ENCODE data around the gene PPP1R12A.

Gene PPP1R12A

GRCh38 chr12:79837575-79837974, 97.3 kb downstream of the PPP1R12A start:
- no peak for TF ChIP-seq TAF1 (IDR thresholded peaks at IDR 0.05; ENCODE audit: borderline replicate concordance, insufficient read depth, low read length)
- TF ChIP-seq, protein P1, sequence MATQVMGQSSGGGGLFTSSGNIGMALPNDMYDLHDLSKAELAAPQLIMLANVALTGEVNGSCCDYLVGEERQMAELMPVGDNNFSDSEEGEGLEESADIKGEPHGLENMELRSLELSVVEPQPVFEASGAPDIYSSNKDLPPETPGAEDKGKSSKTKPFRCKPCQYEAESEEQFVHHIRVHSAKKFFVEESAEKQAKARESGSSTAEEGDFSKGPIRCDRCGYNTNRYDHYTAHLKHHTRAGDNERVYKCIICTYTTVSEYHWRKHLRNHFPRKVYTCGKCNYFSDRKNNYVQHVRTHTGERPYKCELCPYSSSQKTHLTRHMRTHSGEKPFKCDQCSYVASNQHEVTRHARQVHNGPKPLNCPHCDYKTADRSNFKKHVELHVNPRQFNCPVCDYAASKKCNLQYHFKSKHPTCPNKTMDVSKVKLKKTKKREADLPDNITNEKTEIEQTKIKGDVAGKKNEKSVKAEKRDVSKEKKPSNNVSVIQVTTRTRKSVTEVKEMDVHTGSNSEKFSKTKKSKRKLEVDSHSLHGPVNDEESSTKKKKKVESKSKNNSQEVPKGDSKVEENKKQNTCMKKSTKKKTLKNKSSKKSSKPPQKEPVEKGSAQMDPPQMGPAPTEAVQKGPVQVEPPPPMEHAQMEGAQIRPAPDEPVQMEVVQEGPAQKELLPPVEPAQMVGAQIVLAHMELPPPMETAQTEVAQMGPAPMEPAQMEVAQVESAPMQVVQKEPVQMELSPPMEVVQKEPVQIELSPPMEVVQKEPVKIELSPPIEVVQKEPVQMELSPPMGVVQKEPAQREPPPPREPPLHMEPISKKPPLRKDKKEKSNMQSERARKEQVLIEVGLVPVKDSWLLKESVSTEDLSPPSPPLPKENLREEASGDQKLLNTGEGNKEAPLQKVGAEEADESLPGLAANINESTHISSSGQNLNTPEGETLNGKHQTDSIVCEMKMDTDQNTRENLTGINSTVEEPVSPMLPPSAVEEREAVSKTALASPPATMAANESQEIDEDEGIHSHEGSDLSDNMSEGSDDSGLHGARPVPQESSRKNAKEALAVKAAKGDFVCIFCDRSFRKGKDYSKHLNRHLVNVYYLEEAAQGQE (IDR thresholded peaks at IDR 0.05; ENCODE audit: insufficient read depth in 1 of 2, low read depth in 2 of 2, low read length in 2 of 2) = no peak
- TF ChIP-seq SIN3A (IDR thresholded peaks at IDR 0.05; ENCODE audit: borderline replicate concordance, insufficient read depth, low read length) = no peak
- TF ChIP-seq POLR2AphosphoS5 (IDR thresholded peaks at IDR 0.05; ENCODE audit: low read depth, low read length) = no peak
- no peak for TF ChIP-seq FOXP2 (optimal IDR thresholded peaks at IDR 0.05; ENCODE audit: borderline replicate concordance, extremely low read depth, extremely low read length, insufficient read depth)

DNA sequence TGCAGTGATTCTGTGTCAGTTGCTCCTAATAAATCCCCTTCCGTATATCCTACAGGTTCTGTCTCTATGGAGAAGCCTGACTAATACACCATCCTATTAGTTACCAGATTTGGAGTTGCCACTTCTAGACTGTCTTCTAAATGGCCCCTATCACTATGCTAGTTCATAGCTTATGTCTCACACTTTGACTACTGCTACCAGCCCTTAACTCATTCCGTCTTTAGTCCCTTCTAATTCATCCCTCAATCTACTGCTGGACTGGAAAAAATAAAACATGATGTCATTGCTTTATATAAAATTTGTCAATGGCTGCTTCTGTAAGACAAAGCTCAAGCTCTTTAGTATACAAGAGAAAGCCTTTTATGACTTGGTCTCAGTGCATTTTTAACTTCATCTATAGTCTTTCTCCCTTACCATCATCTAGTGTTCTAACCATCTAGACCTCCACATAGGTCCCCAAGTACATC, 99.5 kb downstream of the PPP1R12A start:
- no peak for TF ChIP-seq SIN3A (IDR thresholded peaks at IDR 0.05; ENCODE audit: borderline replicate concordance, insufficient read depth, low read length)
- TF ChIP-seq, protein P1 (IDR thresholded peaks at IDR 0.05; ENCODE audit: insufficient read depth in 1 of 2, low read depth in 2 of 2, low read length in 2 of 2) = no peak

GRCh38 chr12:79834712-79835376, 100.1 kb downstream of the PPP1R12A start:
- TF ChIP-seq FOXP2 (optimal IDR thresholded peaks at IDR 0.05; ENCODE audit: borderline replicate concordance, extremely low read depth, extremely low read length, insufficient read depth) (no peak), SIN3A (IDR thresholded peaks at IDR 0.05; ENCODE audit: borderline replicate concordance, insufficient read depth, low read length) (no peak), TAF1 (IDR thresholded peaks at IDR 0.05; ENCODE audit: borderline replicate concordance, insufficient read depth, low read length) (no peak), POLR2AphosphoS5 (IDR thresholded peaks at IDR 0.05; ENCODE audit: low read depth, low read length) (no peak)
- TF ChIP-seq, protein P1 (IDR thresholded peaks at IDR 0.05; ENCODE audit: insufficient read depth in 1 of 2, low read depth in 2 of 2, low read length in 2 of 2) = no peak

DNA sequence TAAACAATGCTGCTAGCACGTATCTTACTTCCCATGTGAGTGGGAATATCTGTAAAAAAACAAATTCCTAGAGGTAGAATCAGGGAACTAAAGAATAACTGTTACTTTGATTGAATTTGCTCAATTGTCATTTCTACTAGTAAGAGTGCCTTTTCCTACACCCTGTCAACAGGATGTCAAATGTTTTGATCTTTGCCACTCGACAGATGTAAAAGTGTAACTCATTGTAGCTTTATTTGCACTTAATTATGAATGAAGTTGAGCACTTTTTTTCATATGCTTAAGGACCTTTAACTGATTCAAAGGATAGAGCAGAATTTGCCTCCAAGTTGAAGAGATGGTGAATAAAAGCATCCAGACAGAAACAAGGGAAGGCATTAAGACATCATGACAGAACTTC, 104.5 kb downstream of the PPP1R12A start:
- TF ChIP-seq TAF1 (IDR thresholded peaks at IDR 0.05; ENCODE audit: borderline replicate concordance, insufficient read depth, low read length) (no peak), FOXP2 (optimal IDR thresholded peaks at IDR 0.05; ENCODE audit: borderline replicate concordance, extremely low read depth, extremely low read length, insufficient read depth) (no peak)

GRCh38 chr12:79828924-79829323, 106.0 kb downstream of the PPP1R12A start:
- no peak for TF ChIP-seq SIN3A (IDR thresholded peaks at IDR 0.05; ENCODE audit: borderline replicate concordance, insufficient read depth, low read length)
- TF ChIP-seq, protein P1 (IDR thresholded peaks at IDR 0.05; ENCODE audit: insufficient read depth in 1 of 2, low read depth in 2 of 2, low read length in 2 of 2) = no peak
- no peak for TF ChIP-seq POLR2AphosphoS5 (IDR thresholded peaks at IDR 0.05; ENCODE audit: low read depth, low read length)
- TF ChIP-seq FOXP2 (optimal IDR thresholded peaks at IDR 0.05; ENCODE audit: borderline replicate concordance, extremely low read depth, extremely low read length, insufficient read depth) = no peak
- no peak for TF ChIP-seq TAF1 (IDR thresholded peaks at IDR 0.05; ENCODE audit: borderline replicate concordance, insufficient read depth, low read length)

All from PFSK-1 (cell line).